Ascending aorta (tissue), 2 donors: ENCODE data around the gene AURKA. TPM values are rescaled to one million over a fixed set of nuclear protein-coding genes. Genes with fewer than 3 reads are reported as not detected.

ENCODE experiments used
- DNase-seq, 2 donors: peaks; one replicate each; pipeline ENCODE4 v3.0.0-alpha.2; 2019; ENCODE audit warnings: low spot score in 2 of 2
- H3K27ac ChIP-seq, 2 donors: fragments of 200-600 bp; sonication (generic); one replicate each; pipeline ENCODE4 v1.5.1; 2016 to 2017; ENCODE audit warnings: mild to moderate bottlenecking in 1 of 2
- H3K27me3 ChIP-seq: fragments of 200-600 bp; sonication (generic); one replicate; pipeline ENCODE4 v1.5.1; 2017
- H3K36me3 ChIP-seq, 2 donors: fragments of 200-600 bp; sonication (generic); one replicate each; pipeline ENCODE4 v1.5.1; 2016
- H3K4me1 ChIP-seq, 2 donors: fragments of 200-600 bp; sonication (generic); one replicate each; pipeline ENCODE4 v1.5.1; 2016 to 2017; ENCODE audit warnings: mild to moderate bottlenecking in 1 of 2
- H3K4me3 ChIP-seq, 2 donors: fragments of 200-600 bp; sonication (generic); one replicate each; pipeline ENCODE4 v1.5.1; 2016 to 2017; ENCODE audit warnings: mild to moderate bottlenecking in 1 of 2
- H3K9me3 ChIP-seq, 2 donors: fragments of 200-600 bp; sonication (generic); one replicate each; pipeline ENCODE4 v1.5.1; 2016
- intact Hi-C: fragments of 100-400 bp; cut with DNase I; formaldehyde crosslinking; loops from one replicate; pipeline ENCODE4 v1.15.1; 2023
- total RNA-seq: library from RNA; depleted of rRNA; stranded (reverse); fragments of >200 nt; gene quantifications from one replicate; pipeline ENCODE4 v1.1.0, GENCODE V29; 2016
- TF ChIP-seq, protein P1 (sequence below), 3 experiments: fragments of 200-600 bp in 2 of 3; fragments of 450-650 bp in 1 of 3; sonication (generic) in 2 of 3; IDR thresholded peaks; one replicate each; pipeline ENCODE4 v1.5.1; 2016 to 2019; ENCODE audit warnings: antibody characterized with exemption in 3 of 3, mild to moderate bottlenecking in 1 of 3, moderate library complexity in 1 of 3

AURKA gene
- total RNA-seq, 1 donor from 2014 or later: not detected

DNA sequence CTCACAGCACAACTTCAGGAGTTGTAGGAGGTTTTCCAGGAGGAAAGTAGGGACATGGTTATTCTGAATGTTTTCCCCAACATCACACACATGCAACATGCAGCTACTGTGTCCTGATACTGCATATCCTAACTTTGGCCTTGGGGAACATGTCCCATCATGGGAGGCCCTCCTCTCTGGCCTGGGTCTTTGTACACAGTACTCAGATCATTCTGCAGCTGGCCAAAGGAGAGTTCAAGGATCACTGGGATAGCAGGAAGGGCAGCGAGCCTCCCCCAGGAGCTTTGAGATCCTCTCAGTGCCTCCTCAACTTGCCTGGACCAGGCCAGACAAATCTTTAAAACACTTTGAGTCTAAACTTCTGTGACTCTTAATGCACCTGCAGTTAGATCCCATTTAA is 32.9 kb upstream of the AURKA start:
- no peaks in the 10 kb centered on the region for H3K27me3 ChIP-seq
- H3K36me3 ChIP-seq: no peaks in the 10 kb centered on the region
- no peaks in the 10 kb centered on the region for H3K9me3 ChIP-seq
- H3K27ac ChIP-seq: no peak overlapping the region
- TF ChIP-seq, protein P1, sequence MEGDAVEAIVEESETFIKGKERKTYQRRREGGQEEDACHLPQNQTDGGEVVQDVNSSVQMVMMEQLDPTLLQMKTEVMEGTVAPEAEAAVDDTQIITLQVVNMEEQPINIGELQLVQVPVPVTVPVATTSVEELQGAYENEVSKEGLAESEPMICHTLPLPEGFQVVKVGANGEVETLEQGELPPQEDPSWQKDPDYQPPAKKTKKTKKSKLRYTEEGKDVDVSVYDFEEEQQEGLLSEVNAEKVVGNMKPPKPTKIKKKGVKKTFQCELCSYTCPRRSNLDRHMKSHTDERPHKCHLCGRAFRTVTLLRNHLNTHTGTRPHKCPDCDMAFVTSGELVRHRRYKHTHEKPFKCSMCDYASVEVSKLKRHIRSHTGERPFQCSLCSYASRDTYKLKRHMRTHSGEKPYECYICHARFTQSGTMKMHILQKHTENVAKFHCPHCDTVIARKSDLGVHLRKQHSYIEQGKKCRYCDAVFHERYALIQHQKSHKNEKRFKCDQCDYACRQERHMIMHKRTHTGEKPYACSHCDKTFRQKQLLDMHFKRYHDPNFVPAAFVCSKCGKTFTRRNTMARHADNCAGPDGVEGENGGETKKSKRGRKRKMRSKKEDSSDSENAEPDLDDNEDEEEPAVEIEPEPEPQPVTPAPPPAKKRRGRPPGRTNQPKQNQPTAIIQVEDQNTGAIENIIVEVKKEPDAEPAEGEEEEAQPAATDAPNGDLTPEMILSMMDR (IDR thresholded peaks at IDR 0.05): no peak
- H3K4me3 ChIP-seq: no peak overlapping the region
- DNase-seq: no peak
- no peaks in the 10 kb centered on the region for H3K4me1 ChIP-seq
- intact Hi-C loops: no loop called here

DNA sequence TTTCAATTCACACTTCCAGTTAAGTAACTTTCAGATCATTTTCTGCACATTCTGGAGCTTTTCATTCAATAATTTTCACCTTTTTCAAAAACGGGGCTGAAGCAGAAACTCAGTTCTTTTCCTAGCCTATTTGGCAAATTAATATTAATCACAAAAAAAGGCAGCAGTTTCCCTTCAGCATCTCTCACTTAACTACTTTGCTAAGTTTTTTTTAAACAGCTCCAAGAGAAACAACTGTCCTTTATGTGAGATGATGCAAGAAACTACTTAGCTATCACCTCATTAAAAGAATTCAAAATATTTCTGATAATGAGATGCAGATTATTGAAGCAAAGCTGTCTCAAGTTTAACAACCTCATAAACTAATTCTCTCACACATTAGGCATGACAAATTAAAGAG is 31.9 kb upstream of the AURKA start:
- no peak overlapping the region for H3K4me3 ChIP-seq
- H3K9me3 ChIP-seq: no peaks in the 10 kb centered on the region
- no peaks in the 10 kb centered on the region for H3K27me3 ChIP-seq
- no peaks in the 10 kb centered on the region for H3K36me3 ChIP-seq
- intact Hi-C loops: no loop called here
- TF ChIP-seq, protein P1 (IDR thresholded peaks at IDR 0.05): no peak
- DNase-seq: no peak
- no peak overlapping the region for H3K27ac ChIP-seq
- H3K4me1 ChIP-seq: no peaks in the 10 kb centered on the region

DNA sequence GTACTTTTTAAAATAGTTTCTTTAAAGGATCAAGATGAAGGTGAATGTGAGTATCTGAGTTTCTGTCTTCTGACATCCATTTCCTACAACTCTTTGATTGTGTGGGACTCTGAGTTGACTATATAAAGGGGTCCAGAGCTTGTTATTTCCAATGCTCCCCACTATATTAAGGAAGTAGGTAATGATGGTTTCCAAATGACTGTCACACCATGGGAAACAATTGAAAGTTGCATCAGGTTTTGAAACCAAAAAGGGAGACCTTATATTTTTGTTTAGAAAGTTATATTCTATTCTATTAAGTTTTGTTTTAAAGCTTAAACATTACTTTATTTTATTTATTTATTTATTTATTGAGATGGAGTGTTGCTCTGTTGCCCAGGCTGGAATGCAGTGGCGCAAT is 31.2 kb upstream of the AURKA start:
- H3K4me1 ChIP-seq: no peaks in the 10 kb centered on the region
- no peaks in the 10 kb centered on the region for H3K36me3 ChIP-seq
- H3K9me3 ChIP-seq: no peaks in the 10 kb centered on the region
- H3K27ac ChIP-seq: no peak overlapping the region
- H3K4me3 ChIP-seq: no peak overlapping the region
- intact Hi-C loops: no loop called here
- no peaks in the 10 kb centered on the region for H3K27me3 ChIP-seq
- no peak for DNase-seq
- TF ChIP-seq, protein P1 (IDR thresholded peaks at IDR 0.05): no peak

DNA sequence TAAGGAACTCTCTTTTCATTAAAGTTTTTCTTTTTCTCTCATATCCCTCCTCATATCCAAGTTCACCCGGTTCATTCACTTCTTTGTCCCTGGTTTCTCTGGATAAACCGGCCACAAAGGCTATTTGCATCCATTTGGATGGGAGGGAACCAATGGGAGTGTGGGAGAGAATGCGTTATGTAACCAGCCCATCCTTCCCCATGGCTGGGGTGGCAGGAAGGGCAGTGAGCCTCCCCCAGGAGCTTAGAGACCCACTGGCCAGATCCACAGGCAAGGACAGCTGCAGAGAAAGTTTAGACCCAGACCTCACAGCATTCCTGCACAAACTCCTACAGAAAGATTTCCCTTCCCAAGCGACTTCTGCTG is 30.8 kb upstream of the AURKA start:
- no peaks in the 10 kb centered on the region for H3K36me3 ChIP-seq
- intact Hi-C loops: no loop called here
- no peaks in the 10 kb centered on the region for H3K4me1 ChIP-seq
- H3K9me3 ChIP-seq: no peaks in the 10 kb centered on the region
- no peak overlapping the region for H3K27ac ChIP-seq
- no peaks in the 10 kb centered on the region for H3K27me3 ChIP-seq
- TF ChIP-seq, protein P1 (IDR thresholded peaks at IDR 0.05): no peak
- no peak overlapping the region for H3K4me3 ChIP-seq
- no peak for DNase-seq

DNA sequence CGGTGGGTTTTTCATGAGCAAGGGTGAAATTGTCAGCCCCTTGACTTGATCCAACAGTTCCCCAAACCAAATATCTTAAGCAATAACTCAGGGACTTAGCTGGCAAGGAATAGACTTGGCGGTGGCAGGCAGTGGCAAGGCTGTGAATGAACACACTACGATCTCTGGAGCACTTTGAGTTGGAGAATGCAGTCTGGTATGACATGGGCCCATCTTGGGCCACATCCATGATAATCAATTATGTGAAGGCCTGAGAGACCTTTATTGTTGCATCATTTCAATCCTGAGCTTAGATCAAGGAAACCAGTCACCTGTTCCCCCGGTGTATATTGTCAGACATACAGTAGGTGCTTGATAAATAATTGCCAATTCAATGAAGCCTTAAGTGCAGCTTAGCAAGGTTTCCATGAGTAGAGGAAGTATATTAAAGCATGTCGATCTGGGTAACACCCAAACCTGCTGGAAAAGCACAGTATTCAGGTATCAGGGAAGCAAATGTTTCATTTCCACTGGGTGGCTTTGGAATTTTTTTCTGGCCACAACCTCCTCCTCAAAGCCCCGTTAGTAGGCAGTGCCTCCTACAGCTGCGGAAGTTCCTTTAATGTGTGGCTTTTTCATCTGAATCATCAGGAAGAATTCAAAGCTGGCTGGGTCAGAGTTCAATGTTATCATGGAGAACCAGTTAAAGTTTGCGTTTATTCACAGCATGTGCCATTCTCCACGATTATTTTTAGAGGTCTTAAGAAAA is 30.2 kb upstream of the AURKA start:
- Histone ChIP-seq H3K4me3 (no peak overlapping the region), H3K36me3 (no peaks in the 10 kb centered on the region), H3K4me1 (no peaks in the 10 kb centered on the region), H3K27ac (no peak overlapping the region), H3K9me3 (no peaks in the 10 kb centered on the region), H3K27me3 (no peaks in the 10 kb centered on the region)
- peak in 1 of 2 donors; percentile 58 for DNase-seq
- TF ChIP-seq, protein P1 (IDR thresholded peaks at IDR 0.05): no peak
- intact Hi-C loops: no loop called here
